WTC11 (cell line): ENCODE data around the gene OPCML. TPM values are rescaled to one million over a fixed set of nuclear protein-coding genes. Genes with fewer than 3 reads are reported as not detected.

ENCODE experiments used
- ATAC-seq: fragments of 200-7000 bp; cut with Tn5 transposase; 2 replicates; pipeline ENCODE4 v1.10.0; 2021; ENCODE audit warnings: mild to moderate bottlenecking, moderate library complexity
- CTCF ChIA-PET: fragments of 300-600 bp; sonication (Branson Sonifier 250); formaldehyde crosslinking; loops from one replicate; lab custom pipeline; 2021; ENCODE audit warnings: antibody characterized with exemption; lab: Charles Lee
- POLR2A ChIA-PET: fragments of 350-600 bp; sonication (Branson Sonifier 250); formaldehyde crosslinking; loops from one replicate; lab custom pipeline; 2021; ENCODE audit warnings: antibody characterized with exemption; lab: Charles Lee
- DNase-seq: peaks from one replicate; pipeline ENCODE4 v3.0.0; 2021; ENCODE audit warnings: low spot score
- H3K27ac Mint-ChIP-seq: 2 replicates; pipeline ENCODE4 v1.8.0; 2021; ENCODE audit warnings: mixed read lengths
- H3K27me3 Mint-ChIP-seq: 2 replicates; pipeline ENCODE4 v1.8.0; 2021; ENCODE audit warnings: low read depth, mild to moderate bottlenecking, moderate library complexity, mixed read lengths
- H3K36me3 Mint-ChIP-seq: 2 replicates; pipeline ENCODE4 v1.8.0; 2021; ENCODE audit warnings: mixed read lengths
- H3K4me1 Mint-ChIP-seq: 2 replicates; pipeline ENCODE4 v1.8.0; 2022; ENCODE audit warnings: mixed read lengths
- H3K4me3 Mint-ChIP-seq: 2 replicates; pipeline ENCODE4 v1.8.0; 2021; ENCODE audit warnings: mild to moderate bottlenecking, moderate library complexity, mixed read lengths
- H3K9me3 Mint-ChIP-seq: 2 replicates; pipeline ENCODE4 v1.8.0; 2021; ENCODE audit warnings: mixed read lengths
- CTCF ChIP-seq: fragments of 200-600 bp; IDR thresholded peaks from 2 replicates; pipeline ENCODE4 v1.8.0; 2022; ENCODE audit warnings: antibody characterized with exemption
- ELF4 ChIP-seq: sonication (generic); formaldehyde crosslinking; IDR thresholded peaks from 2 replicates; pipeline ENCODE4 v1.8.1; 2022; ENCODE audit warnings: low read depth, mild to moderate bottlenecking, moderate library complexity, missing genetic modification reagents
- FOXJ3 ChIP-seq: sonication (generic); formaldehyde crosslinking; IDR thresholded peaks from 2 replicates; pipeline ENCODE4 v1.9.0; 2021; ENCODE audit warnings: missing genetic modification reagents, mild to moderate bottlenecking, borderline replicate concordance
- FOXK1 ChIP-seq: sonication (generic); formaldehyde crosslinking; IDR thresholded peaks from 2 replicates; pipeline ENCODE4 v1.8.0; 2022; ENCODE audit warnings: mild to moderate bottlenecking, moderate library complexity, missing genetic modification reagents
- GABPB1 ChIP-seq: sonication (generic); formaldehyde crosslinking; IDR thresholded peaks from 2 replicates; pipeline ENCODE4 v1.8.1; 2023; ENCODE audit warnings: mild to moderate bottlenecking, missing genetic modification reagents
- GRHL2 ChIP-seq: fragments of 250-450 bp; sonication (Bioruptor Pico); IDR thresholded peaks from 2 replicates; pipeline ENCODE4 v1.8.0; 2022; ENCODE audit warnings: mild to moderate bottlenecking, moderate library complexity; ENCODE audit not compliant: insufficient replicate concordance, severe bottlenecking
- GTF2I ChIP-seq: fragments of 250-450 bp; sonication (Bioruptor Pico); conservative IDR thresholded peaks from 2 replicates; pipeline ENCODE4 v1.4.0; 2021; ENCODE audit warnings: mild to moderate bottlenecking
- IRF2 ChIP-seq: sonication (generic); formaldehyde crosslinking; IDR thresholded peaks from 2 replicates; pipeline ENCODE4 v1.8.0; 2022; ENCODE audit warnings: low read depth, missing genetic modification reagents, borderline replicate concordance
- JUN ChIP-seq: sonication (generic); formaldehyde crosslinking; IDR thresholded peaks from 2 replicates; pipeline ENCODE4 v1.8.0; 2023; ENCODE audit warnings: mild to moderate bottlenecking, missing genetic modification reagents
- MYBL2 ChIP-seq: sonication (generic); formaldehyde crosslinking; IDR thresholded peaks from 2 replicates; pipeline ENCODE4 v1.8.1; 2023; ENCODE audit warnings: mild to moderate bottlenecking, moderate library complexity, missing genetic modification reagents
- NFATC4 ChIP-seq: fragments of 250-450 bp; sonication (Bioruptor Pico); IDR thresholded peaks from 2 replicates; pipeline ENCODE4 v1.9.0; 2021; ENCODE audit warnings: mild to moderate bottlenecking
- NR3C1 ChIP-seq: sonication (generic); formaldehyde crosslinking; conservative IDR thresholded peaks from 2 replicates; pipeline ENCODE4 v1.8.1; 2023; ENCODE audit warnings: low read depth, mild to moderate bottlenecking, missing genetic modification reagents
- PRRX2 ChIP-seq: fragments of 250-450 bp; sonication (Bioruptor Pico); IDR thresholded peaks from 2 replicates; pipeline ENCODE4 v1.8.0; 2021; ENCODE audit warnings: mild to moderate bottlenecking
- TEAD4 ChIP-seq: sonication (generic); formaldehyde crosslinking; IDR thresholded peaks from 2 replicates; pipeline ENCODE4 v1.8.0; 2022; ENCODE audit warnings: mild to moderate bottlenecking, missing genetic modification reagents
- ZNF263 ChIP-seq: sonication (generic); formaldehyde crosslinking; IDR thresholded peaks from 2 replicates; pipeline ENCODE4 v1.8.1; 2022; ENCODE audit warnings: low read depth, mild to moderate bottlenecking, moderate library complexity, missing genetic modification reagents
- ZNF317 ChIP-seq: sonication (generic); formaldehyde crosslinking; IDR thresholded peaks from 2 replicates; pipeline ENCODE4 v1.8.1; 2023; ENCODE audit warnings: low read depth, mild to moderate bottlenecking, moderate library complexity, missing genetic modification reagents, borderline replicate concordance
- ZNF671 ChIP-seq: fragments of 250-450 bp; sonication (Bioruptor Pico); IDR thresholded peaks from 2 replicates; pipeline ENCODE4 v1.8.0; 2021; ENCODE audit warnings: mild to moderate bottlenecking
- total RNA-seq: library from RNA; stranded (reverse); gene quantifications from 3 replicates; pipeline ENCODE4 v1.2.3, GENCODE V29; 2021
- TF ChIP-seq, protein P1 (sequence below): sonication (generic); formaldehyde crosslinking; conservative IDR thresholded peaks from 2 replicates; pipeline ENCODE4 v1.8.1; 2023; ENCODE audit warnings: mild to moderate bottlenecking, low read depth, missing genetic modification reagents, moderate library complexity
- TF ChIP-seq, protein P2 (sequence below): fragments of 250-450 bp; sonication (Bioruptor Pico); IDR thresholded peaks from 2 replicates; pipeline ENCODE4 v1.9.0; 2021; ENCODE audit warnings: mild to moderate bottlenecking, borderline replicate concordance
- TF ChIP-seq, protein P3 (sequence below): sonication (generic); formaldehyde crosslinking; IDR thresholded peaks from 2 replicates; pipeline ENCODE4 v1.8.1; 2022; ENCODE audit warnings: missing genetic modification reagents, borderline replicate concordance
- TF ChIP-seq, protein P4 (sequence below): sonication (generic); formaldehyde crosslinking; IDR thresholded peaks from 2 replicates; pipeline ENCODE4 v1.8.1; 2023; ENCODE audit warnings: mild to moderate bottlenecking, moderate library complexity, missing genetic modification reagents

The OPCML gene
- total RNA-seq, 1 experiment from 2014 or later = 1.5 TPM

GRCh38 chr11:133181066-133181465 is 351.2 kb downstream of the OPCML start (continued):
- TF ChIP-seq, protein P1, sequence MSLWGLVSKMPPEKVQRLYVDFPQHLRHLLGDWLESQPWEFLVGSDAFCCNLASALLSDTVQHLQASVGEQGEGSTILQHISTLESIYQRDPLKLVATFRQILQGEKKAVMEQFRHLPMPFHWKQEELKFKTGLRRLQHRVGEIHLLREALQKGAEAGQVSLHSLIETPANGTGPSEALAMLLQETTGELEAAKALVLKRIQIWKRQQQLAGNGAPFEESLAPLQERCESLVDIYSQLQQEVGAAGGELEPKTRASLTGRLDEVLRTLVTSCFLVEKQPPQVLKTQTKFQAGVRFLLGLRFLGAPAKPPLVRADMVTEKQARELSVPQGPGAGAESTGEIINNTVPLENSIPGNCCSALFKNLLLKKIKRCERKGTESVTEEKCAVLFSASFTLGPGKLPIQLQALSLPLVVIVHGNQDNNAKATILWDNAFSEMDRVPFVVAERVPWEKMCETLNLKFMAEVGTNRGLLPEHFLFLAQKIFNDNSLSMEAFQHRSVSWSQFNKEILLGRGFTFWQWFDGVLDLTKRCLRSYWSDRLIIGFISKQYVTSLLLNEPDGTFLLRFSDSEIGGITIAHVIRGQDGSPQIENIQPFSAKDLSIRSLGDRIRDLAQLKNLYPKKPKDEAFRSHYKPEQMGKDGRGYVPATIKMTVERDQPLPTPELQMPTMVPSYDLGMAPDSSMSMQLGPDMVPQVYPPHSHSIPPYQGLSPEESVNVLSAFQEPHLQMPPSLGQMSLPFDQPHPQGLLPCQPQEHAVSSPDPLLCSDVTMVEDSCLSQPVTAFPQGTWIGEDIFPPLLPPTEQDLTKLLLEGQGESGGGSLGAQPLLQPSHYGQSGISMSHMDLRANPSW = no peak
- TF ChIP-seq GRHL2 (CRISPR knock-in tag) (no peak), CTCF (no peak), MYBL2 (CRISPR knock-in tag) (no peak)

DNA sequence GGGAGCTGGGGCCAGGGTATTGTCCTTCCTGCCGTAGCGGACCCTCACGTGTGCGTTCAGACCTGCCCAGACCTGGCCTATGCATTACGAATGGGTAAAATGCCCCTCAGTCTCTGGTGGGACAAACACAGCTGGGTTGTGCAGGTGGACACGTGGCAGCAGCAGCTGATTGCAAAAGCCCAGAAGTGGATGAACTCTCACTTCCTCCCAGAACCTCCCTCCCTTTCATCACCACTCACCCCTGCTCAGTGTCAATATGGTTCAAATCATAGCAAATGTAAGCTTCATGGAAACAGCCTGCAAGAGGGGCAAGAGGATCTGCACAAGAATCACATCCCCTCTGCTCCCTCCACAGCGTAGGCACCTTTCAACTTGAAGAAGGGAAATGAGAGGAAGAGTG is 352.1 kb downstream of the OPCML start:
- no peaks in the 10 kb centered on the region for H3K36me3 Mint-ChIP-seq
- POLR2A ChIA-PET = no interaction called here
- no peaks in the 10 kb centered on the region for H3K9me3 Mint-ChIP-seq

DNA sequence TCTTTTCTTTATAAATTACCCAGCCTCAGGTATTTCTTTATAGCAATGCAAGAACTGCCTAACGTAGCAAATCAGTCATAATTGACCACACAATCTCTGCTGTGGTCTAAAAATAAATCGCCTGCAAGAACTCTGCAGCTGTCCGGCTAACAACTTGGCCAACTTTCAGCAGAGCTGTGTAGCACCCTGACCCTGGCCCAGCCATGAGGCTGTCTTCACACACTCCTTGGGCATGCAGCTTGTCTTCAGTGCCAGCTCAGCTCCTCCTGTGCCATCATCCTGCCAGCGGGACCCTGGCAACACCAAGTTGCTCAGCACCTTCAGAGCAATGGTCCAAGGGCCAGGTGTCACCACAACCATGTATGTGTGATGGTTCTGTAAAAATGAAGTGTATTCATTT is 355.6 kb downstream of the OPCML start:
- DNase-seq = no peak
- H3K27me3 Mint-ChIP-seq = no peaks in the 10 kb centered on the region
- TF ChIP-seq, protein P2, sequence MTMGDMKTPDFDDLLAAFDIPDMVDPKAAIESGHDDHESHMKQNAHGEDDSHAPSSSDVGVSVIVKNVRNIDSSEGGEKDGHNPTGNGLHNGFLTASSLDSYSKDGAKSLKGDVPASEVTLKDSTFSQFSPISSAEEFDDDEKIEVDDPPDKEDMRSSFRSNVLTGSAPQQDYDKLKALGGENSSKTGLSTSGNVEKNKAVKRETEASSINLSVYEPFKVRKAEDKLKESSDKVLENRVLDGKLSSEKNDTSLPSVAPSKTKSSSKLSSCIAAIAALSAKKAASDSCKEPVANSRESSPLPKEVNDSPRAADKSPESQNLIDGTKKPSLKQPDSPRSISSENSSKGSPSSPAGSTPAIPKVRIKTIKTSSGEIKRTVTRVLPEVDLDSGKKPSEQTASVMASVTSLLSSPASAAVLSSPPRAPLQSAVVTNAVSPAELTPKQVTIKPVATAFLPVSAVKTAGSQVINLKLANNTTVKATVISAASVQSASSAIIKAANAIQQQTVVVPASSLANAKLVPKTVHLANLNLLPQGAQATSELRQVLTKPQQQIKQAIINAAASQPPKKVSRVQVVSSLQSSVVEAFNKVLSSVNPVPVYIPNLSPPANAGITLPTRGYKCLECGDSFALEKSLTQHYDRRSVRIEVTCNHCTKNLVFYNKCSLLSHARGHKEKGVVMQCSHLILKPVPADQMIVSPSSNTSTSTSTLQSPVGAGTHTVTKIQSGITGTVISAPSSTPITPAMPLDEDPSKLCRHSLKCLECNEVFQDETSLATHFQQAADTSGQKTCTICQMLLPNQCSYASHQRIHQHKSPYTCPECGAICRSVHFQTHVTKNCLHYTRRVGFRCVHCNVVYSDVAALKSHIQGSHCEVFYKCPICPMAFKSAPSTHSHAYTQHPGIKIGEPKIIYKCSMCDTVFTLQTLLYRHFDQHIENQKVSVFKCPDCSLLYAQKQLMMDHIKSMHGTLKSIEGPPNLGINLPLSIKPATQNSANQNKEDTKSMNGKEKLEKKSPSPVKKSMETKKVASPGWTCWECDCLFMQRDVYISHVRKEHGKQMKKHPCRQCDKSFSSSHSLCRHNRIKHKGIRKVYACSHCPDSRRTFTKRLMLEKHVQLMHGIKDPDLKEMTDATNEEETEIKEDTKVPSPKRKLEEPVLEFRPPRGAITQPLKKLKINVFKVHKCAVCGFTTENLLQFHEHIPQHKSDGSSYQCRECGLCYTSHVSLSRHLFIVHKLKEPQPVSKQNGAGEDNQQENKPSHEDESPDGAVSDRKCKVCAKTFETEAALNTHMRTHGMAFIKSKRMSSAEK (CRISPR knock-in tag) = no peak
- TF ChIP-seq ELF4 = no peak
- TF ChIP-seq, protein P3, sequence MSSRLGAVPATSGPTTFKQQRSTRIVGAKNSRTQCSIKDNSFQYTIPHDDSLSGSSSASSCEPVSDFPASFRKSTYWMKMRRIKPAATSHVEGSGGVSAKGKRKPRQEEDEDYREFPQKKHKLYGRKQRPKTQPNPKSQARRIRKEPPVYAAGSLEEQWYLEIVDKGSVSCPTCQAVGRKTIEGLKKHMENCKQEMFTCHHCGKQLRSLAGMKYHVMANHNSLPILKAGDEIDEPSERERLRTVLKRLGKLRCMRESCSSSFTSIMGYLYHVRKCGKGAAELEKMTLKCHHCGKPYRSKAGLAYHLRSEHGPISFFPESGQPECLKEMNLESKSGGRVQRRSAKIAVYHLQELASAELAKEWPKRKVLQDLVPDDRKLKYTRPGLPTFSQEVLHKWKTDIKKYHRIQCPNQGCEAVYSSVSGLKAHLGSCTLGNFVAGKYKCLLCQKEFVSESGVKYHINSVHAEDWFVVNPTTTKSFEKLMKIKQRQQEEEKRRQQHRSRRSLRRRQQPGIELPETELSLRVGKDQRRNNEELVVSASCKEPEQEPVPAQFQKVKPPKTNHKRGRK (CRISPR knock-in tag) = no peak
- TF ChIP-seq, all 79 proteins: peak for 0
- ChIA-PET POLR2A (no interaction called here), CTCF (no interaction called here)
- ATAC-seq = no peak
- H3K4me3 Mint-ChIP-seq = no peak overlapping the region
- H3K4me1 Mint-ChIP-seq = no peaks in the 10 kb centered on the region
- H3K27ac Mint-ChIP-seq = no peak overlapping the region
- no peaks in the 10 kb centered on the region for H3K9me3 Mint-ChIP-seq
- H3K36me3 Mint-ChIP-seq = no peaks in the 10 kb centered on the region

More for the DNA sequence above, 352.1 kb downstream of the OPCML start:
- ATAC-seq (no peak), DNase-seq (no peak)
- no peak for TF ChIP-seq IRF2 (CRISPR knock-in tag)
- TF ChIP-seq ZNF317 (CRISPR knock-in tag) = no peak
- no peak for TF ChIP-seq ZNF671 (CRISPR knock-in tag)
- TF ChIP-seq NR3C1 (CRISPR knock-in tag) = no peak
- no peak for TF ChIP-seq GABPB1 (CRISPR knock-in tag)
- TF ChIP-seq JUN (CRISPR knock-in tag) = no peak
- TF ChIP-seq, protein P4, sequence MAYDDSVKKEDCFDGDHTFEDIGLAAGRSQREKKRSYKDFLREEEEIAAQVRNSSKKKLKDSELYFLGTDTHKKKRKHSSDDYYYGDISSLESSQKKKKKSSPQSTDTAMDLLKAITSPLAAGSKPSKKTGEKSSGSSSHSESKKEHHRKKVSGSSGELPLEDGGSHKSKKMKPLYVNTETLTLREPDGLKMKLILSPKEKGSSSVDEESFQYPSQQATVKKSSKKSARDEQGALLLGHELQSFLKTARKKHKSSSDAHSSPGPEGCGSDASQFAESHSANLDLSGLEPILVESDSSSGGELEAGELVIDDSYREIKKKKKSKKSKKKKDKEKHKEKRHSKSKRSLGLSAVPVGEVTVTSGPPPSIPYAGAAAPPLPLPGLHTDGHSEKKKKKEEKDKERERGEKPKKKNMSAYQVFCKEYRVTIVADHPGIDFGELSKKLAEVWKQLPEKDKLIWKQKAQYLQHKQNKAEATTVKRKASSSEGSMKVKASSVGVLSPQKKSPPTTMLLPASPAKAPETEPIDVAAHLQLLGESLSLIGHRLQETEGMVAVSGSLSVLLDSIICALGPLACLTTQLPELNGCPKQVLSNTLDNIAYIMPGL = no peak
- no peak for TF ChIP-seq FOXK1
- TF ChIP-seq TEAD4 (CRISPR knock-in tag) = no peak
- TF ChIP-seq GTF2I (CRISPR knock-in tag) = no peak
- no peak for TF ChIP-seq NFATC4 (CRISPR knock-in tag)
- no peak for TF ChIP-seq PRRX2 (CRISPR knock-in tag)
- no peak for TF ChIP-seq ZNF263 (CRISPR knock-in tag)
- no peak for TF ChIP-seq FOXJ3 (CRISPR knock-in tag)
- TF ChIP-seq, protein P3 (CRISPR knock-in tag) = no peak
- no peak overlapping the region for H3K4me3 Mint-ChIP-seq
- CTCF ChIA-PET = interaction anchor here (1.6 kb wide), 1 partner anchor 15 kb away, joined by 3 read pairs; no protein-coding TSS in a partner anchor
- H3K27me3 Mint-ChIP-seq = no peaks in the 10 kb centered on the region
- H3K4me1 Mint-ChIP-seq = no peaks in the 10 kb centered on the region
- H3K27ac Mint-ChIP-seq = no peak overlapping the region
